ENCODE data around the gene LRP2. TPM values are rescaled to one million over a fixed set of nuclear protein-coding genes. Genes with fewer than 3 reads are reported as not detected.
A peak's percentile ranks its signal among the peaks of the same experiment; 100 is the strongest.

The LRP2 gene
- total RNA-seq, 1 donor from 2014 or later, result 1.00 TPM

DNA sequence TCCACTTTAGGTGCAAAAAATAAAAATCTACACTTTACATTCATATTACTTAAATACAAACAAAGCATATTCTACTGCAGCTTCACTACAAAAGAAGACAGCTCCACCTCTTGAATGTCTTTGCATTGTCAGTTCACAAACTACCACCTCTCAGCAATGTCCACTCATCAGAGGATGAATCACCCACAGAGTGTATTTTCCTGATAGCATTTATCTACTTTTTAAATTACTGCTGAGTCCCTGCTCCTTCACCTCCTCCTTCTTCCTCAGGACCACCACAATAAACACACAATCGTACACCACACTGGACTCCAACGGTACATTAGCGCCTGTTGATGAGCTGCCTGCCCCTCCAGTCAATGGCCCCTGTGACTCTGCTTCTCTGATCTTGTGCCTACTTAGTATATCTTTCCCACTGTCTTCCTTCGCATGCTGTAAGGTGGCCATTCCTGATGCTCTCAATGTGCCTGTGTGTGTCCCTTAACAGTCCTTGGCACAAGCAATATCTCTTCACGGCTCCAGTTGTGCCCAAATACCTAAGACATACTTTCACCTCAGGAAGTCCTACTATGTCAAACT is 172.0 kb downstream of the LRP2 start:
- no peaks in the 10 kb centered on the region for H3K4me1 Mint-ChIP-seq (ENCODE audit: low read depth, unreplicated experiment)
- H3K27ac ChIP-seq (ENCODE audit: low read depth, low read length), result no peak overlapping the region

DNA sequence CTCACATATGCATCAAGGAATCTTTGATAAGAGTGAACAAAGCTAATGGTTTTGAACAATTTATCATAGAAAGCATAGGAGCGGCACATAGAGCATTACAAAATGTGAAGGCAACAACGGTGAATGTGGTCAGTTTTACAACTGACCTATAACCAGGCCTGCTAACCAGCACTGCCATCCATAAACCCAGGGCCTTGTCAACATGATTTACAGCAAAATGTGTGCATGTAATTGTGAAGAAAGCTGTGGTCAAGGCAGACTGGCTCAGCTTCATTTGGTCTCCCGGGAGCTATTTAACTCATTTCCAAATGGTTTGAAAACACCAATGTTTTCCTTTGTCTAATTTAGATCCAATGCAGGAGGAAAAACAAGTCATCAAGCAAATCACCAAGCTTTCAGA is 173.2 kb downstream of the LRP2 start:
- H3K36me3 ChIP-seq (ENCODE audit: insufficient read depth, low read length), result no peaks in the 10 kb centered on the region
- peaks cover 3% of the 10 kb centered on the region for H3K4me1 ChIP-seq (ENCODE audit: insufficient read depth, low read length)
- H4K20me1 ChIP-seq (ENCODE audit: insufficient read depth, low read length), result no peaks in the 10 kb centered on the region
- Mint-ChIP-seq H3K27ac (ENCODE audit: unreplicated experiment) (no peak overlapping the region), H3K36me3 (ENCODE audit: low read depth, unreplicated experiment) (no peaks in the 10 kb centered on the region), H3K27me3 (ENCODE audit: low read depth, unreplicated experiment) (no peaks in the 10 kb centered on the region), H3K4me3 (ENCODE audit: unreplicated experiment) (no peak overlapping the region), H3K4me1 (ENCODE audit: low read depth, unreplicated experiment) (no peaks in the 10 kb centered on the region), H3K9me3 (ENCODE audit: unreplicated experiment) (no peaks in the 10 kb centered on the region)
- no peaks in the 10 kb centered on the region for H3K9me3 ChIP-seq (ENCODE audit: insufficient read depth, low read depth, low read length)
- no peak overlapping the region for H2AFZ ChIP-seq (ENCODE audit: low read depth, low read length)
- H3K27ac ChIP-seq (ENCODE audit: low read depth, low read length), result no peak overlapping the region
- H3K9ac ChIP-seq (ENCODE audit: low read length), result no peak overlapping the region
- no peak for FAIRE-seq
- peak; percentile 35 for DNase-seq (ENCODE audit: low read depth)
- H3K79me2 ChIP-seq (ENCODE audit: insufficient read depth, low read length), result no peaks in the 10 kb centered on the region
- TF ChIP-seq EZH2 (IDR thresholded peaks at IDR 0.05; ENCODE audit: insufficient read depth, low read length), result no peak
- TF ChIP-seq, protein P1, sequence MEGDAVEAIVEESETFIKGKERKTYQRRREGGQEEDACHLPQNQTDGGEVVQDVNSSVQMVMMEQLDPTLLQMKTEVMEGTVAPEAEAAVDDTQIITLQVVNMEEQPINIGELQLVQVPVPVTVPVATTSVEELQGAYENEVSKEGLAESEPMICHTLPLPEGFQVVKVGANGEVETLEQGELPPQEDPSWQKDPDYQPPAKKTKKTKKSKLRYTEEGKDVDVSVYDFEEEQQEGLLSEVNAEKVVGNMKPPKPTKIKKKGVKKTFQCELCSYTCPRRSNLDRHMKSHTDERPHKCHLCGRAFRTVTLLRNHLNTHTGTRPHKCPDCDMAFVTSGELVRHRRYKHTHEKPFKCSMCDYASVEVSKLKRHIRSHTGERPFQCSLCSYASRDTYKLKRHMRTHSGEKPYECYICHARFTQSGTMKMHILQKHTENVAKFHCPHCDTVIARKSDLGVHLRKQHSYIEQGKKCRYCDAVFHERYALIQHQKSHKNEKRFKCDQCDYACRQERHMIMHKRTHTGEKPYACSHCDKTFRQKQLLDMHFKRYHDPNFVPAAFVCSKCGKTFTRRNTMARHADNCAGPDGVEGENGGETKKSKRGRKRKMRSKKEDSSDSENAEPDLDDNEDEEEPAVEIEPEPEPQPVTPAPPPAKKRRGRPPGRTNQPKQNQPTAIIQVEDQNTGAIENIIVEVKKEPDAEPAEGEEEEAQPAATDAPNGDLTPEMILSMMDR (IDR thresholded peaks at IDR 0.05; ENCODE audit: insufficient read depth, low read depth, low read length), result no peak
- no peak overlapping the region for H3K4me3 ChIP-seq (ENCODE audit: insufficient read depth, low read depth, low read length)
- H3K4me2 ChIP-seq (ENCODE audit: low read length), result no peak overlapping the region
- H3K27me3 ChIP-seq (ENCODE audit: insufficient read depth, low read length), result peaks cover 2% of the 10 kb centered on the region

More for the DNA sequence above, 172.0 kb downstream of the LRP2 start:
- Histone ChIP-seq H4K20me1 (ENCODE audit: insufficient read depth, low read length) (no peaks in the 10 kb centered on the region), H3K9me3 (ENCODE audit: insufficient read depth, low read depth, low read length) (no peaks in the 10 kb centered on the region), H3K9ac (ENCODE audit: low read length) (no peak overlapping the region), H3K4me2 (ENCODE audit: low read length) (no peak overlapping the region), H3K79me2 (ENCODE audit: insufficient read depth, low read length) (no peaks in the 10 kb centered on the region), H3K27me3 (ENCODE audit: insufficient read depth, low read length) (peaks cover 2% of the 10 kb centered on the region), H3K4me3 (ENCODE audit: insufficient read depth, low read depth, low read length) (no peak overlapping the region), H2AFZ (ENCODE audit: low read depth, low read length) (no peak overlapping the region), H3K36me3 (ENCODE audit: insufficient read depth, low read length) (no peaks in the 10 kb centered on the region), H3K4me1 (ENCODE audit: insufficient read depth, low read length) (no peaks in the 10 kb centered on the region)
- Mint-ChIP-seq H3K27me3 (ENCODE audit: low read depth, unreplicated experiment) (no peaks in the 10 kb centered on the region), H3K4me3 (ENCODE audit: unreplicated experiment) (no peak overlapping the region), H3K27ac (ENCODE audit: unreplicated experiment) (no peak overlapping the region), H3K36me3 (ENCODE audit: low read depth, unreplicated experiment) (no peaks in the 10 kb centered on the region), H3K9me3 (ENCODE audit: unreplicated experiment) (no peaks in the 10 kb centered on the region)
- DNase-seq (ENCODE audit: low read depth) (no peak), FAIRE-seq (no peak)
- TF ChIP-seq EZH2 (IDR thresholded peaks at IDR 0.05; ENCODE audit: insufficient read depth, low read length), result no peak
- TF ChIP-seq, protein P1 (IDR thresholded peaks at IDR 0.05; ENCODE audit: insufficient read depth, low read depth, low read length), result no peak

DNA sequence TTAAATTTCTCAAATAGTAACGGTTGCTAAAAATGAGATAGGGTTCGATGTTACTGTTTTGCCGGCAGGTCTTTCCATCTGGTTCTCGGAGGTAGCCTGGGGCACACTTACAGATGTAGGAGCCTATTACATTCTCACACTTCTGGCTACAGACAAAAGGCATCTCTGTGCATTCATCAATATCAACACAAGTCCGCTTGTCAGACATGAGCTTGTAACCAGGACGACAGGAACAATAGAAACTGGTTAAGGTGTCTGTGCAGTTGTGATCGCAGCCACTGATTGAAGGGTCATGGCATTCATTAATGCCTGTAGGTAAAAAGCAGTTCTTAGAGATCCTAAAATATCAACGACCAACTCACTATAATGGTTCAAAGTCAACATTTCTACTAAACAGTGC is 176.6 kb downstream of the LRP2 start:
- Mint-ChIP-seq H3K27ac (ENCODE audit: unreplicated experiment) (no peak overlapping the region), H3K27me3 (ENCODE audit: low read depth, unreplicated experiment) (peaks cover 3% of the 10 kb centered on the region), H3K4me3 (ENCODE audit: unreplicated experiment) (no peak overlapping the region), H3K9me3 (ENCODE audit: unreplicated experiment) (no peaks in the 10 kb centered on the region), H3K4me1 (ENCODE audit: low read depth, unreplicated experiment) (no peaks in the 10 kb centered on the region), H3K36me3 (ENCODE audit: low read depth, unreplicated experiment) (no peaks in the 10 kb centered on the region)
- Histone ChIP-seq H2AFZ (ENCODE audit: low read depth, low read length) (no peak overlapping the region), H4K20me1 (ENCODE audit: insufficient read depth, low read length) (no peaks in the 10 kb centered on the region), H3K36me3 (ENCODE audit: insufficient read depth, low read length) (no peaks in the 10 kb centered on the region), H3K4me1 (ENCODE audit: insufficient read depth, low read length) (peaks cover 3% of the 10 kb centered on the region), H3K9ac (ENCODE audit: low read length) (no peak overlapping the region), H3K9me3 (ENCODE audit: insufficient read depth, low read depth, low read length) (no peaks in the 10 kb centered on the region), H3K4me3 (ENCODE audit: insufficient read depth, low read depth, low read length) (no peak overlapping the region), H3K27me3 (ENCODE audit: insufficient read depth, low read length) (peaks cover 2% of the 10 kb centered on the region), H3K79me2 (ENCODE audit: insufficient read depth, low read length) (no peaks in the 10 kb centered on the region), H3K27ac (ENCODE audit: low read depth, low read length) (no peak overlapping the region), H3K4me2 (ENCODE audit: low read length) (no peak overlapping the region)
- TF ChIP-seq EZH2 (IDR thresholded peaks at IDR 0.05; ENCODE audit: insufficient read depth, low read length), result no peak
- TF ChIP-seq, protein P1 (IDR thresholded peaks at IDR 0.05; ENCODE audit: insufficient read depth, low read depth, low read length), result no peak
- no peak for DNase-seq (ENCODE audit: low read depth)
- FAIRE-seq, result no peak

Measured in astrocyte (in vitro differentiated cells and primary cell).